Astrocyte (in vitro differentiated cells and primary cell): ENCODE results near the gene PTPN13.

Source experiments
- CTCF ChIP-seq: IDR thresholded peaks from 2 replicates; pipeline ENCODE4 v1.5.1; 2011; ENCODE audit warnings: low read depth, mild to moderate bottlenecking, inconsistent platforms, low read length, moderate library complexity; ENCODE audit not compliant: insufficient read depth
- EZH2 ChIP-seq: IDR thresholded peaks from 2 replicates; pipeline ENCODE4 v1.6.1; 2012; ENCODE audit warnings: mild to moderate bottlenecking, low read length, inconsistent platforms; ENCODE audit not compliant: insufficient read depth

DNA sequence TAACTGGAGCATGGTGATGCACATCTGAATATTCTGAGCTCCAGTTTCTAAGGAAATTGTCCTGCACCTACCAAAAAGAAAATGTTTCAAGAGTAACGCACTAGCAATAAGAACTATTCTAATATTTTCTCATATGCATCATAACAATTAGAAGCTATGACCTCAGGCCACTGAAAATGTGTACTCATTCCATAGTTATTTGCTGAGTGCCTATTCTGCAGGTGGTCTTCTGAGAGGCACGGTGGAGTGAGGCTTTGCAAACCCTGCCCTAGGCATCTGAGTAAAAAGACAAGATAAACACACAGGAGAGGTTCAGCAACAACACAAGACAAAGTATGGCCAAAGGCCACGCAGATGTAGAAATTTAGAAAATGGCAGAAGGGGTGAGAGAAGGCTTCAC, 231.4 kb downstream of the PTPN13 start:
- TF ChIP-seq CTCF = no peak
- TF ChIP-seq EZH2 = no peak
